ENCODE data around the gene PPP1R15B.

Gene PPP1R15B

DNA sequence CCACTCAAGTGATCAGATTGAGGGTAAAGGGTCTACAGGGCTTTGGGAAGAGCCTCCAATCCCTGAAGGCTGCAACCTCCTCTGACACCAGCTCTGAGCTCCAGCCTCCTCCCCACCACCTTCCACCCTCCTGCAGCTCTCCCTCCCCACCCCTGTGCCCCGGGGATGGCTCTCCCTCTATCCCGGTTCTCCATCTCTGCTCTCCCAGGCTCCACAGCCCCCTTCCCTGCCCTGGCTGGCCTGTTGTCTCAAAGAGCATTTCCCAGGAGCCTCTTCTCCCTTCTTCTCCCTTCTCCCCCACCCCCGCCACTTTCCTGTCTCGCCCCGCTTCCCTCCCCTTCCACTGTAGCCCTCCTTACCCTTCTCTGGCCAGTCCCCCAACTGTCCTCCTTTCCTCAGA, 53.0 kb downstream of the PPP1R15B start:
- no peaks in the 10 kb centered on the region for H3K9me3 ChIP-seq (ENCODE audit: insufficient read depth, low read length)
- TF ChIP-seq CTCF (IDR thresholded peaks at IDR 0.05; ENCODE audit: insufficient read depth, low read length, poor library complexity, severe bottlenecking) = no peak
- no peak for TF ChIP-seq EZH2phosphoT487 (conservative IDR thresholded peaks at IDR 0.05; ENCODE audit: low read length)
- H3K27ac ChIP-seq (ENCODE audit: low read depth, low read length) = no peak overlapping the region
- H3F3A ChIP-seq (ENCODE audit: insufficient read depth) = no peaks in the 10 kb centered on the region
- no peak overlapping the region for H3K4me3 ChIP-seq (ENCODE audit: insufficient read depth, low read length, poor library complexity, severe bottlenecking)
- H3K36me3 ChIP-seq (ENCODE audit: low read length) = no peaks in the 10 kb centered on the region
- H3K9me2 ChIP-seq (replicated peaks; ENCODE audit: insufficient read depth, low read length) = no peaks in the 10 kb centered on the region
- H3K4me2 ChIP-seq (ENCODE audit: low read depth, low read length, poor library complexity, severe bottlenecking) = no peak overlapping the region
- no peak overlapping the region for H2AFZ ChIP-seq (ENCODE audit: low read depth, low read length, severe bottlenecking)
- no peaks in the 10 kb centered on the region for H4K20me1 ChIP-seq (ENCODE audit: low read depth, low read length)
- H3K9ac ChIP-seq (ENCODE audit: low read length) = no peak overlapping the region
- no peaks in the 10 kb centered on the region for H3K27me3 ChIP-seq (ENCODE audit: low read length)
- no peaks in the 10 kb centered on the region for H3K79me2 ChIP-seq (ENCODE audit: insufficient read depth, low read length)

DNA sequence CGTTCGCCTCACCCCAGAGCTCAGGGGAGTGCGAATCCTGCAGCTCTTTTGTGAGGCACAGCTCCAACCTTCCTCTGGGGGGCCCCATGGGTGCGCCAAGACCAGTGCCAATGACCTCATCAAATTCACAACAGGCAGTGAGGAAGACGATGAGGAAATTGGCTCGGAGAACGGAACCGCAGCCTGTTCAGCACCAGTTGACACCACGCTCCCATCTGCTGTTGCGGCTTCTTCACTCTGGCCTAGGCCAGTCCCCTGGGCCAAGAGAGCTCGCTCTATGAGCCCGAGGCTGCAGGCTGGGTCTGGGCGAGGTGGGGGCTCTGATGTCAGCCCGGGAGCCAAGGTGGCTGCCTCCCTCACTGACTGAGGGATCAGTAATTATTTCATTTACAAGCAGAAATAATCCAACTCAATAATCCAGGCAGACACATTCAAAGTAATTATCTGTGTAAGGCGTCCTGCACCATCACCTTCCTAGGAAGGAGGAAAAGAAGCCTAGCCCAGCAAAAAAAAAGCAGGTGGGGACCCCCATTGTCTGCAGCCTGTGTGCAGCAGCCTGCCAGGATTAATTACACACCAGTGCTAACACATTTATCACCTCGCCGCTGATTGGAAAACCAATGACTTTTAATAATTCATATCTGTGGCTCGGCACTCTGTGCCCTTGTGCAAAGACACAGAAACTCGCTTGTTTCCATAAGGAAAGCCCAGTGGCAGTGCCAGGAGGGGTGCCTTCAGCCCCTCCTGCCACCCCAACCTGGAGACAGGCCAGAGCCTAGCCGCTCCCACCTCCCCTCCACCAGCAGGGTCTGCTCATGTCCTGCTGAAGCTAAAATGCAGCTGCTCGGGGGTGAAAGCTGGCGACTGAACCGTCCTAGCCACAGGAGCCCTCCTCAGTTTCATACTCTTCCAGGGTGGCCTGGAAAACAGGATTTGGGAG, 53.8 kb downstream of the PPP1R15B start:
- Histone ChIP-seq H3K4me3 (ENCODE audit: insufficient read depth, low read length, poor library complexity, severe bottlenecking) (no peak overlapping the region), H3F3A (ENCODE audit: insufficient read depth) (no peaks in the 10 kb centered on the region), H2AFZ (ENCODE audit: low read depth, low read length, severe bottlenecking) (no peak overlapping the region), H3K79me2 (ENCODE audit: insufficient read depth, low read length) (no peaks in the 10 kb centered on the region), H3K27me3 (ENCODE audit: low read length) (no peaks in the 10 kb centered on the region), H3K27ac (ENCODE audit: low read depth, low read length) (no peak overlapping the region), H3K9ac (ENCODE audit: low read length) (no peak overlapping the region), H3K4me2 (ENCODE audit: low read depth, low read length, poor library complexity, severe bottlenecking) (no peak overlapping the region), H3K9me3 (ENCODE audit: insufficient read depth, low read length) (no peaks in the 10 kb centered on the region), H4K20me1 (ENCODE audit: low read depth, low read length) (no peaks in the 10 kb centered on the region; the same call in 1 of the 2 replicates), H3K36me3 (ENCODE audit: low read length) (no peaks in the 10 kb centered on the region), H3K9me2 (replicated peaks; ENCODE audit: insufficient read depth, low read length) (no peaks in the 10 kb centered on the region)
- TF ChIP-seq CTCF (IDR thresholded peaks at IDR 0.05; ENCODE audit: insufficient read depth, low read length, poor library complexity, severe bottlenecking) (no peak), EZH2phosphoT487 (conservative IDR thresholded peaks at IDR 0.05; ENCODE audit: low read length) (no peak)

- Histone ChIP-seq H2AFZ (ENCODE audit: low read depth, low read length, severe bottlenecking) (no peak overlapping the region), H3K79me2 (ENCODE audit: insufficient read depth, low read length) (no peaks in the 10 kb centered on the region), H3K9me3 (ENCODE audit: insufficient read depth, low read length) (no peaks in the 10 kb centered on the region), H3F3A (ENCODE audit: insufficient read depth) (no peaks in the 10 kb centered on the region), H4K20me1 (ENCODE audit: low read depth, low read length) (no peaks in the 10 kb centered on the region; the same call in 1 of the 2 replicates), H3K27me3 (ENCODE audit: low read length) (no peaks in the 10 kb centered on the region), H3K27ac (ENCODE audit: low read depth, low read length) (no peak overlapping the region), H3K9me2 (replicated peaks; ENCODE audit: insufficient read depth, low read length) (no peaks in the 10 kb centered on the region), H3K4me2 (ENCODE audit: low read depth, low read length, poor library complexity, severe bottlenecking) (no peak overlapping the region), H3K9ac (ENCODE audit: low read length) (no peak overlapping the region), H3K4me3 (ENCODE audit: insufficient read depth, low read length, poor library complexity, severe bottlenecking) (no peak overlapping the region), H3K36me3 (ENCODE audit: low read length) (no peaks in the 10 kb centered on the region)
- TF ChIP-seq EZH2phosphoT487 (conservative IDR thresholded peaks at IDR 0.05; ENCODE audit: low read length) (no peak), CTCF (IDR thresholded peaks at IDR 0.05; ENCODE audit: insufficient read depth, low read length, poor library complexity, severe bottlenecking) (no peak)
Observed at GRCh38 chr1:204356997-204357396, 54.6 kb downstream of the PPP1R15B start.

Data from SU-DHL-6 (cell line).